GM21381 (cell line): Measurements from ENCODE around the gene MAP2K4.
"Not testable (repeated sequence)": the region's sequence is repeated elsewhere in the genome, so short reads cannot be mapped to it uniquely, and the experiment has no call there.

Experiments
- ATAC-seq: cut with Tn5 transposase; IDR thresholded peaks from one replicate; pipeline ENCODE4 v1.9.1; 2021; ENCODE audit warnings: mild to moderate bottlenecking, moderate library complexity; ENCODE audit not compliant: unreplicated experiment

MAP2K4 gene

GRCh38 chr17:12136243-12136642 is 115.6 kb downstream of the MAP2K4 start:
- no peak for ATAC-seq

GRCh38 chr17:12136646-12137045 is 116.0 kb downstream of the MAP2K4 start:
- ATAC-seq: no peak

GRCh38 chr17:12137859-12138258 is 117.2 kb downstream of the MAP2K4 start:
- ATAC-seq: no peak

- no peak for ATAC-seq
Measured at GRCh38 chr17:12140685-12141084, 120.0 kb downstream of the MAP2K4 start.

GRCh38 chr17:12162187-12162586 is 141.5 kb downstream of the MAP2K4 start:
- not testable (repeated sequence) for ATAC-seq

- no peak for ATAC-seq
Measured at GRCh38 chr17:12164085-12164484, 143.4 kb downstream of the MAP2K4 start.

- no peak for ATAC-seq
Measured at GRCh38 chr17:12178644-12179330, 158.1 kb downstream of the MAP2K4 start.

GRCh38 chr17:12180644-12181261 is 160.1 kb downstream of the MAP2K4 start:
- ATAC-seq: no peak

- ATAC-seq: no peak
Measured at GRCh38 chr17:12187658-12188057, 167.0 kb downstream of the MAP2K4 start.

- no peak for ATAC-seq
Measured at GRCh38 chr17:12193144-12193735, 172.6 kb downstream of the MAP2K4 start.
